Measurements from ENCODE around the gene BORCS5.

BORCS5 gene

GRCh38 chr12:12482150-12482761 is 125.4 kb downstream of the BORCS5 start:
- DNase-seq = no peak
- Histone ChIP-seq H3K9me3 (no peaks in the 10 kb centered on the region), H3K4me1 (no peaks in the 10 kb centered on the region), H3K4me3 (ENCODE audit: low read depth, low read length) (no peak overlapping the region), H3K27me3 (no peaks in the 10 kb centered on the region), H3K36me3 (peaks cover 29% of the 10 kb centered on the region)
- no peak for TF ChIP-seq CTCF (IDR thresholded peaks at IDR 0.05; ENCODE audit: low read depth, low read length)

GRCh38 chr12:12482959-12483358 is 126.1 kb downstream of the BORCS5 start:
- Histone ChIP-seq H3K36me3 (peaks cover 25% of the 10 kb centered on the region), H3K4me1 (no peaks in the 10 kb centered on the region), H3K27me3 (no peaks in the 10 kb centered on the region), H3K9me3 (no peaks in the 10 kb centered on the region), H3K4me3 (ENCODE audit: low read depth, low read length) (no peak overlapping the region)
- no peak for TF ChIP-seq CTCF (IDR thresholded peaks at IDR 0.05; ENCODE audit: low read depth, low read length)
- no peak for DNase-seq

- Histone ChIP-seq H3K27me3 (no peaks in the 10 kb centered on the region), H3K9me3 (no peaks in the 10 kb centered on the region), H3K36me3 (peaks cover 25% of the 10 kb centered on the region), H3K4me3 (ENCODE audit: low read depth, low read length) (no peak overlapping the region), H3K4me1 (no peaks in the 10 kb centered on the region)
- TF ChIP-seq CTCF (IDR thresholded peaks at IDR 0.05; ENCODE audit: low read depth, low read length) = no peak
- DNase-seq = no peak
These were observed 126.6 kb downstream of the BORCS5 start for GRCh38 chr12:12483438-12483837.

- Histone ChIP-seq H3K4me3 (ENCODE audit: low read depth, low read length) (no peak overlapping the region), H3K9me3 (no peaks in the 10 kb centered on the region), H3K36me3 (peaks cover 12% of the 10 kb centered on the region), H3K27me3 (no peaks in the 10 kb centered on the region), H3K4me1 (no peaks in the 10 kb centered on the region)
- DNase-seq = no peak
- no peak for TF ChIP-seq CTCF (IDR thresholded peaks at IDR 0.05; ENCODE audit: low read depth, low read length)
These were observed 129.9 kb downstream of the BORCS5 start for GRCh38 chr12:12486661-12487240.

GRCh38 chr12:12487490-12487889 is 130.6 kb downstream of the BORCS5 start:
- H3K36me3 ChIP-seq = peaks cover 12% of the 10 kb centered on the region
- H3K4me1 ChIP-seq = no peaks in the 10 kb centered on the region
- H3K4me3 ChIP-seq (ENCODE audit: low read depth, low read length) = no peak overlapping the region
- no peak for TF ChIP-seq CTCF (IDR thresholded peaks at IDR 0.05; ENCODE audit: low read depth, low read length)
- H3K27me3 ChIP-seq = no peaks in the 10 kb centered on the region
- no peak for DNase-seq
- no peaks in the 10 kb centered on the region for H3K9me3 ChIP-seq

- Histone ChIP-seq H3K27me3 (no peaks in the 10 kb centered on the region), H3K9me3 (no peaks in the 10 kb centered on the region), H3K36me3 (peaks cover 12% of the 10 kb centered on the region), H3K4me3 (ENCODE audit: low read depth, low read length) (no peak overlapping the region), H3K4me1 (no peaks in the 10 kb centered on the region)
- DNase-seq = no peak
- TF ChIP-seq CTCF (IDR thresholded peaks at IDR 0.05; ENCODE audit: low read depth, low read length) = no peak
These were observed 131.4 kb downstream of the BORCS5 start for GRCh38 chr12:12488296-12488695.
